Lower leg skin (tissue), 3 donors: ENCODE measurements around the gene KCNMB2.

Experiments used
- CTCF ChIP-seq, 3 donors: fragments of 450-650 bp; IDR thresholded peaks; one replicate each; pipeline ENCODE4 v1.5.1; 2016; ENCODE audit warnings: antibody characterized with exemption in 3 of 3, mild to moderate bottlenecking in 3 of 3, moderate library complexity in 2 of 3
- POLR2A ChIP-seq, 2 donors: fragments of 450-650 bp; IDR thresholded peaks; one replicate each; pipeline ENCODE4 v1.6.1; 2016 to 2017; ENCODE audit warnings: antibody characterized with exemption in 2 of 2, mild to moderate bottlenecking in 1 of 2, moderate library complexity in 1 of 2

GRCh38 chr3:178625053-178625600, 88.9 kb downstream of the KCNMB2 start:
- TF ChIP-seq CTCF (IDR thresholded peaks at IDR 0.05) = no peak
- no peak for TF ChIP-seq POLR2A (IDR thresholded peaks at IDR 0.05)
